ENCODE data around the gene ITPRIP.

The ITPRIP gene

GRCh38 chr10:104304927-104305326, 33.3 kb downstream of the ITPRIP start:
- no peak for DNase-seq

GRCh38 chr10:104304356-104304745, 33.9 kb downstream of the ITPRIP start:
- no peak for DNase-seq

DNA sequence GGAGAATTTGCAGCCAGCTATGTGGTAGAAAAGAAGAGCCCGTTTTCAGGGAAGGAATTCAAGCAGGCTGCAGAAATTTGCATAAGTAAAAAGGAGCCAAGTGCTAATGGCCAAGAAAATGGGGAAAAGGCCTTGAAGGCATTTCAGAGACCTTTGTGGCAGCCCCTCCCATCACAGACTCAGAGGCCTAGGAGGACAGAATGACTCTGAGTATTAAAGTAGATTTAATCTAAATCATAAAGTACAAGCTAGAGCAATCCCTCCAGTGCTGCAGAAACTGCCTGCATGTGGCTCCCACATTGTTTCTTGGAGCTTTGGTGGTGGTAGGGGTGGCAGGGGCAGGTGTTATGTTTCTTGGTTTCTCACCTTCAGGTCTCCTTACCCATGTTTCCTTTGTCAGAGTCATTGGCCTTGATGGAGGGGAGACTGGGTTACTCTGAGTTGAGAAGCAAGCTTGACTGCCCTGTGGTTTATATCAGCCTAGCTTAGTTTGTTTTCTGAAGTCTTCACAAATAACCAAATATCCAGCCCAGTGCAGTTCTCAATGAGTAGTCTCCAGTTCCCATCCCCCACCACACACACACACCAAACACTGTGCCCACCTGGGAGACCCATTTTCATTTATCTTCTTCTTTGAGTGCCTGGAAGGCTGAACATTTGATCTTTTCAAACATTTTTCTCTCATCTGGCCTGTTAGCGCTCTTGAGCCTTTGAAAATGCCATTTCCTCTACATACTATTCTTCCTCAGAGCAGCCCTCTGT, 34.5 kb downstream of the ITPRIP start:
- DNase-seq, result no peak

- DNase-seq, result no peak
Measured at GRCh38 chr10:104301907-104302690, 36.2 kb downstream of the ITPRIP start.

GRCh38 chr10:104300736-104301292, 37.5 kb downstream of the ITPRIP start:
- DNase-seq, result no peak

- DNase-seq, result no peak
Measured at GRCh38 chr10:104300002-104300735, 38.1 kb downstream of the ITPRIP start.

- DNase-seq, result peak in 1 of 2 donors; percentile 36
Measured at GRCh38 chr10:104299031-104299904, 39.0 kb downstream of the ITPRIP start.

DNA sequence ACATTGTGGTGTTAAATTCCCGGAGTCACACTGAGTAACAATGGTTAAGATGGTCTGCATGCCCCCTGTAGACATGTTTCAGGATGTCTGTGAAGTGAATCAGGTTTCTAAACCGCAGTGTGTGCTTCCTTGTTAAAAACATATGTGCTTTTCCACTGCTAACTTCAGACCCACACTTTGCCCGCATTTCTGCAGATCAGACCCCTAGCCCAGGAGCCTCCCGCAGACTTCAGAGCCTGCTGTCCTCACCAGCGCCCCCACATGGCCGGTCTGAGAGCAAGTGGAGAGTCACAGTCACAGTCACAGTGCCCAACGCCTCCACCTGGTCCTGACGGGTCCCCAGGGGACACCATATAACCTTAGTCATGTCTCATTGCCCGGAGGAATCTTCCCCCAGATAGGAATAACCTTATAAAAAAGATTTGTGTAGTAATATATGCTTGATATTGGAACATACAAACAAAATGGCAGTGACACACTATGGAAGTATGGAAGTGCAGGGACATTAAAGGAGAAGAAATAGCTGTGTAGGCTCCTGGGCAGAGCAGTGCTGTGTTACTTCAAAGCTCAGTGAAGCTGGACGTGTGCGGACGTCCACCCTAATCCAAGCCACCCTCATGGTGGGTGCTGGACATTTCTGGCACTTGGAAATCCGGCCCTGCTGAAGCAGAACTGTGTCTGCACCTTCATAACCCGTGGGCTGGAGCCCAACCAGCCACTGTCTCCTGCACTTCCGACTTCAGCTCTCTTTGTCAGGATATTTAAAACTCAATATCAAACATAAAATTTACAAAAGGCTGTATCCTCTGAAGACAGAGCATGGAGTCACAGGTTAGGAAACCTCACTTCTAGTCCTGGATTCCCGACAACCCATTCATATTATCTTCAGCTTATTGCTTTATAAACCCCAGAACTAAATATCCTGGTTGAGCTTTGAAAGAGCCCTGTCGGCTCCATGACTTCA, 40.3 kb downstream of the ITPRIP start:
- DNase-seq, result no peak

DNA sequence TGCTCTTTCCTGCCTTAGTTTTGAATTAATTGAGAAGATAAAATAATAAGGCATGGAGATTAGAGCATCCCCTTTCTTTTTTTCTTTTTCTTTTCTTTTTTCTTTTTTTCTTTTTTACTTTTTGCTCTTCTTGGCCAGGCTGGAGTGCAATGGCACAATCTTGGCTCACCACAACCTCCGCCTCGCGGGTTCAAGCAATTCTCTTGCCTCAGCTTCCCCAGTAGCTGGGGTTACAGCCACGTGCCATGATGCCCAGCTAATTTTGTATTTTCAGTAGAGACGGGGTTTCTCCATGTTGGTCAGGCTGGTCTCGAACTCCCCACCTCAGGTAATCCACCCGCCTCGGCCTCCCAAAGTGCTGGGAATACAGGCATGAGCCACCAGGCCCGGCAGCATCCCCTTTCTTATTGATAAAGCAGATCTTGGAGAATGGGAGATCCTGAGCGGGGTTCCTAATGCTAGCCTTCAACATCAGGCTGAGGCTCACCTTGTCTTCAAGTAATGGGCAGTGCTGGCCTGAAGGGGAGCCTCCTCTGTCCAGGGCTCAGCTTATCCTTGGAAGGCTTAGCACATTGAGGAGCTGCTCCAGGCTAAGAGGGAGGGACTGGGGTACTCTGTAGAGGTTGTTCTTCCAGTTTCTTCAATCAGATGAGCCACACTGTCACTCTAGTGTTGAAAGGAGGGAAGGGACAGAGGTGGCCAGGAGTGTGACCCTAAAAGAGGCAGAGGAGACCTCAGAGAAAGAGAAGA, 41.4 kb downstream of the ITPRIP start:
- no peak for DNase-seq

DNA sequence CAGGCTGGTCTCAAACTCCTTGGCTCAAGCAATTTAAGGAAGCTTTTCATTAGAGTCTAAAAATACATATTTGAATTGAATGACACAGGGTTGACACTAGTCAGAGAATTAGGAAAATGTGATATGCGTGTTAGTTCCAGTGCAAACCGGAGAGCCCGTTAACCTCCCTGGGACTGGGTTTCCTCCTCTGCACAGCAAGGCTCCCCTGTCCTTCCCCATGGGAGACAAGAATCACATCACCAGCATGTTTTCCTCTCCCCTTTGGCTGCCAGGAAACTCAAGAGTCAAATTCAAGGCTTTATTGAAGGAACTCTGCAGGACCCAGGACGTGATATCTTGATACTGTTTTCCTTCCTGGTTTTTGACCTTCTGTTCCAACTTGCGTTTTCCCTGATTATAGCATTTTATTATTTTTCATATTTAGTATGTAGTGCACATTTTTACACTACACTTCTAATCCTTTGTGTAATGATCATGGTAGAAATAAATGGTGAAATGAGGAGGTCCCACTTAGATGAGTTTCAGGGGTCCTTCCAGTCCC, 44.4 kb downstream of the ITPRIP start:
- no peak for DNase-seq

DNA sequence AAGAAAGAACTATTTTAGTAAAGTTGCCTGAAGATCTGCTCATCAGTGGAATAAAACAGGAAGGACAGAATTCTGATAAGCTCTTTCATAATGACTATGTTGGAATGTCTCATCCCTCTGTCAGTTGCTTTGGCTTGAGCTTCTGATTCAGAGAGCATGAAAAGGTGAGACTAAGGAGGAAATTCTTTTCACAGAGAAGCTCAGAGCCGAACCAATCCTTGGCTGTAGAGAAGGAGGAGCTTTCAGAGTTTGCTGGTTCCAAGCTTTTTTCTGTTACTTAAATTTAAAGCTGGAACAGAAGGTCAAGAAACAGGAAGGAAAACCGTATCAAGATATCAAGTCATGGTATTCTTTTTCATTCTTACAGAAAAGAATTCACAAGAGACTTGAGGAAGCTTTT, 45.3 kb downstream of the ITPRIP start:
- no peak for DNase-seq

GRCh38 chr10:104291439-104291951, 46.8 kb downstream of the ITPRIP start:
- DNase-seq, result peak; percentile 66 to 87

- no peak for DNase-seq
Measured at GRCh38 chr10:104288355-104288754, 49.9 kb downstream of the ITPRIP start.

DNA sequence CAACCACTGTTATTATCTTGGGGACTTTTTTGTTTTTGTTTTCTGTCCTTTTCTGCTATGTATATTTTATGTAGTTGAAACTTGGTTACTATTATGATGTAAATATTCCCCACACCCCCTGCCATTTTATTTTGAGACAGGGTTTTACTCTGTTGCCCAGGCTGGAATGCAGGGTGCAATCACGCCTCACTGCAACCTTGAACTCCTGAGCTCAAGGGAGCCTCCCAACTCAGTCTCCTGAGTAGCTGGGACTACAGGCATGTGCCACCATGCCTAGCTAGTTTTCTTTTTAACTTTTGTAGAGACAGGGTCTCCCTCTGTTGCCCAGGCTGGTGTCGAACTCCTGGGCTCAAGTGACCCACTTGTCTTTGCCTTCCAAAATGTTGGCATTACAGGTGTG, 51.3 kb downstream of the ITPRIP start:
- DNase-seq, result no peak

DNA sequence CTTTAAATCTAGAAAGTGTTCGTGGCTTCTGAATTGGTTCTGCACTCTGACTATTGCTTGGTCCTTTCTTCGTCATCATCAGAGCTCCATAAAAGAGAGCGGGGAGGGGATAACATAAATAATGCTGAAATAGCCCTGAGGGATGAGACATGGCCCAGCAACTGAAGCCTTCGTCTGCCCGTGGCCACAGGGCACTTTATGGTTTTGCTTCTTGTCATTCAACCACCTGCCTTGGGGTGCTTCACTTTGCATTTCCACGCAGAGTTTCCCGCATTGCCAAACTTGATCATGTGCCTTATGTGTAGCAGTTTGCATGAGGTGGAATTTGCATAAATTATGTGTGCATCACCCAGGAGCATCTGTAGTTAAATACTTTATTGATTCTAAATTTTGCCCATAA, 53.4 kb downstream of the ITPRIP start:
- DNase-seq, result no peak

DNA sequence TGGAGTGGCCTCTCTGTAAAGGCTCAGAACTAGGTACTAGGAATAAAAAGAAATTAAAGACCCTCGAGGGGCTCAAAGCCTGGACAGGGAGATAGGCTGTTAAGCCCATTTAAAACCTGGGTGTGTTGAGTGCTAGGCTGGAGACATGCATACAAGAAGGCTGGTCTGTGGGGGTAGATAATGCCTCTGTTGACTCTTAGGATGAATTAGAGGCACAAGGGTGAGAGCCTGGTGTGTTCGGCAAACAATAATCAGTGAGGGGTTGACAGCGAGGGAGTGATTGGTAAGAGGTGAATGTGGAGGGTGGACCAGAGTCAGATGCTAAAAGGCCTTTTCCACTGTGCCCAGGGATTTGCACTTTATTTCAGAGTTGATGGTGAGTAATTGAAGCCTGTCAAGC, 56.6 kb downstream of the ITPRIP start:
- no peak for DNase-seq

DNA sequence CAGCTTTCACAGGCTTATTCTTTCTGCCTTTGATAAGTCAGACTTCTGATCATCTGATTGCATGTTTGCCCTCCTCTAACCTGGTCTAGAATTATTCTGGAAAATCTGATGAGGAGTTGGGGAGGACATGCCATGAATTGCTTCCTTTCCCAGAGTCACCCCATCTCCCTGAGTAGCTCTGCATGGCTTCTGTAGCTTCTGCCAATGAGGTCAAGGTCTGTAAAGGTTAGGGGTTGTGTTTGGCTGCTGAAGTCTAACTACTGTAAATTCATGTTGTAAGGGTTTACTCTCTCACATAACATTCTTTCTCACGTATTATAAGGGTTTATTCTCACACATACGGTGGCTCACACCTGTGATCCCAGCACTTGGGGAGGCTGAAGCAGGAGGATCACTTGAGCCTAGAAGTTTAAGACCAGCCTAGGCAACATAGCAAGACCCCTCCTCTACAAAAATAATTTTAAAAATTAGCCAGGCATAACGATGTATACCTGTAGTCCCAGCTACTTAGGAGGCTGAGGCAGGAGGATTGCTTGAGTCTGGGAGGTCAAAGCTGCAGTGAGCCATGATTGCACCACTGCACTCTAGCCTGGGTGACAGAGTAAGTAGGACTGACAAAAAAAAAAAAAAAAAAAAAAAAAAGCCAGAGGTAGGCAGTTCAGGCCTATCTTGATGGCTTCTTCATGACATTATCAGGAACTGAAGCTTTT, 58.6 kb downstream of the ITPRIP start:
- no peak for DNase-seq

GRCh38 chr10:104277785-104278184, 60.5 kb downstream of the ITPRIP start:
- DNase-seq, result no peak

GRCh38 chr10:104276192-104276591, 62.1 kb downstream of the ITPRIP start:
- no peak for DNase-seq

Measured in bone marrow (tissue), 2 donors.